Mesothelial cell of epicardium (in vitro differentiated cells): ENCODE data around the gene CMSS1. TPM values are rescaled to one million over a fixed set of nuclear protein-coding genes. Genes with fewer than 3 reads are reported as not detected.

Experiments
- DNase-seq, 2 experiments: peaks; one replicate each; pipeline ENCODE4 v3.0.0; 2021; ENCODE audit warnings: low spot score in 2 of 2; ENCODE audit not compliant: unreplicated experiment in 2 of 2
- H3K27ac Mint-ChIP-seq: 2 replicates; pipeline ENCODE4 v1.8.0; 2021; ENCODE audit warnings: mixed read lengths
- H3K27me3 Mint-ChIP-seq: 2 replicates; pipeline ENCODE4 v1.8.0; 2021; ENCODE audit warnings: low read depth, mixed read lengths
- H3K36me3 Mint-ChIP-seq: 2 replicates; pipeline ENCODE4 v1.8.0; 2021; ENCODE audit warnings: mixed read lengths
- H3K4me1 Mint-ChIP-seq: 2 replicates; pipeline ENCODE4 v1.8.0; 2021; ENCODE audit warnings: mixed read lengths
- H3K4me3 Mint-ChIP-seq: 2 replicates; pipeline ENCODE4 v1.8.0; 2021; ENCODE audit warnings: mild to moderate bottlenecking, moderate library complexity, mixed read lengths
- H3K9me3 Mint-ChIP-seq: 2 replicates; pipeline ENCODE4 v1.8.0; 2021; ENCODE audit warnings: mixed read lengths
- total RNA-seq: library from RNA; stranded (reverse); gene quantifications from 3 replicates; pipeline ENCODE4 v1.2.1, GENCODE V29; 2021
- TF ChIP-seq, protein P1 (sequence below): fragments of 200-600 bp; sonication (generic); IDR thresholded peaks from one replicate; pipeline ENCODE4 v1.5.0; 2021; ENCODE audit warnings: antibody characterized with exemption; ENCODE audit not compliant: unreplicated experiment

CMSS1 gene
- total RNA-seq, 1 donor from 2014 or later, result 30.0 TPM

DNA sequence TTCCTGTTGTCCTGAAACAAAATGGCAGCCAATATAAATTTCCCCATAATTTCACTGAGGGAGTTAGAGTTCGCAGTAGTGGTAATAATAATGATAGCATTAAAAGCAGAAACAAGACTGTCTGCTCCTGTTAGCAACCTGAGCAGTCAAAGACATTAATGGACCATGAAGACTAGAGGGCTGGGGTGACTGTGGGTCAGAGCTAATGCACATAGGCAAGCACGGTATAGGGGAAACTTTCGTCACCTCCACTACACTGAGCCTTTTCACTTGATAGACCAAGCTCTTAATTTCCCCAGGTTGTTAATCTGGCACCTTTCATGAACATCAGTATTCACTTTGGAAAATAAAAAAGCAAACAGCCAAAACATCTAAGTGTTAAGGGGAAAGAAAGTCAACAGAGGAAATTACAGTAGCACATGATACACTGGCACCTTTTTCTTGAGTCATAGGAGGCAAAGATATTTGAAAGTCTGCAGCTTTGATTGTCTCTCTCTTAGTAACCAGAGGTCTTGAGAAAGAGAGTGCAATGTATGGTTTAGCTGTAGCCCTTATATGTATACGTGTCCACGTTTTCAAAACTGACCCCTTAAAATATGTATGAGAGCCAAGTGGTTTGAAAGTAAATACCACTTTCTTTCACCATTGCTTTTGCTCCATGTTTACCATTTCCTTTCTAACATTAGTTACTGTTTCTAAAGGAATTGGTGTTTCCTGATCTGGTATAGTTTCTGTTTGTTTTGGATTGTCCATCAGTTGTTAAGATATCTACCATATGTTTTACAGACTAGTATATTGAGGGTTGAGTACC lies 191.8 kb downstream of the CMSS1 start:
- no peak overlapping the region for H3K4me3 Mint-ChIP-seq
- peaks cover 32% of the 10 kb centered on the region for H3K4me1 Mint-ChIP-seq
- peaks cover 7% of the 10 kb centered on the region for H3K36me3 Mint-ChIP-seq
- no peak overlapping the region for H3K27ac Mint-ChIP-seq
- TF ChIP-seq, protein P1, sequence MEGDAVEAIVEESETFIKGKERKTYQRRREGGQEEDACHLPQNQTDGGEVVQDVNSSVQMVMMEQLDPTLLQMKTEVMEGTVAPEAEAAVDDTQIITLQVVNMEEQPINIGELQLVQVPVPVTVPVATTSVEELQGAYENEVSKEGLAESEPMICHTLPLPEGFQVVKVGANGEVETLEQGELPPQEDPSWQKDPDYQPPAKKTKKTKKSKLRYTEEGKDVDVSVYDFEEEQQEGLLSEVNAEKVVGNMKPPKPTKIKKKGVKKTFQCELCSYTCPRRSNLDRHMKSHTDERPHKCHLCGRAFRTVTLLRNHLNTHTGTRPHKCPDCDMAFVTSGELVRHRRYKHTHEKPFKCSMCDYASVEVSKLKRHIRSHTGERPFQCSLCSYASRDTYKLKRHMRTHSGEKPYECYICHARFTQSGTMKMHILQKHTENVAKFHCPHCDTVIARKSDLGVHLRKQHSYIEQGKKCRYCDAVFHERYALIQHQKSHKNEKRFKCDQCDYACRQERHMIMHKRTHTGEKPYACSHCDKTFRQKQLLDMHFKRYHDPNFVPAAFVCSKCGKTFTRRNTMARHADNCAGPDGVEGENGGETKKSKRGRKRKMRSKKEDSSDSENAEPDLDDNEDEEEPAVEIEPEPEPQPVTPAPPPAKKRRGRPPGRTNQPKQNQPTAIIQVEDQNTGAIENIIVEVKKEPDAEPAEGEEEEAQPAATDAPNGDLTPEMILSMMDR, result no peak
- DNase-seq, result no peak
- H3K9me3 Mint-ChIP-seq, result no peaks in the 10 kb centered on the region
- no peaks in the 10 kb centered on the region for H3K27me3 Mint-ChIP-seq

GRCh38 chr3:100010087-100010417 lies 192.4 kb downstream of the CMSS1 start:
- Mint-ChIP-seq H3K9me3 (peaks cover 3% of the 10 kb centered on the region), H3K4me3 (no peak overlapping the region), H3K27ac (no peak overlapping the region), H3K36me3 (peaks cover 9% of the 10 kb centered on the region), H3K27me3 (no peaks in the 10 kb centered on the region), H3K4me1 (peaks cover 32% of the 10 kb centered on the region)
- DNase-seq, result no peak
- TF ChIP-seq, protein P1, result no peak

DNA sequence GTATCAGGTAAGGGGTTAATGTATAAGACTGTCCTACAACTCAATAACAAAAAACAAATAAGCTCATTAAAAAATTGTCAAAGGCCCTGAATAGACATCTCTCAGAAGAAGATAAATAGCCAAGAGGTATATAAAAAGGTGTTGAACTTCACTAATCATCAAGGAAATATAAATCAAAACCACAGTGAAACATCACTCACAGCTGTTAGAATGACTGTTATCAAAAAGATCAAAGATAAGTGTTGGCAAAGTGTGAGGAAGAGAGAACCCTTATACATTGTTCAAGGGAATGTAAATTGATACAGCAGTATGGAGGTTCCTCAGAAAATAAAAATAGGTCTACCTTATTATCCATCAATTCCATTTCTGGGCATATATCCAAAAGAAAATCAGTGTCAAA lies 201.1 kb downstream of the CMSS1 start:
- peak overlapping the region; percentile 76 for H3K27ac Mint-ChIP-seq
- no peak for DNase-seq
- TF ChIP-seq, protein P1, result no peak
- H3K9me3 Mint-ChIP-seq, result peaks cover 6% of the 10 kb centered on the region
- H3K27me3 Mint-ChIP-seq, result no peaks in the 10 kb centered on the region
- H3K4me1 Mint-ChIP-seq, result peaks cover 44% of the 10 kb centered on the region
- no peak overlapping the region for H3K4me3 Mint-ChIP-seq
- H3K36me3 Mint-ChIP-seq, result peaks cover 6% of the 10 kb centered on the region

DNA sequence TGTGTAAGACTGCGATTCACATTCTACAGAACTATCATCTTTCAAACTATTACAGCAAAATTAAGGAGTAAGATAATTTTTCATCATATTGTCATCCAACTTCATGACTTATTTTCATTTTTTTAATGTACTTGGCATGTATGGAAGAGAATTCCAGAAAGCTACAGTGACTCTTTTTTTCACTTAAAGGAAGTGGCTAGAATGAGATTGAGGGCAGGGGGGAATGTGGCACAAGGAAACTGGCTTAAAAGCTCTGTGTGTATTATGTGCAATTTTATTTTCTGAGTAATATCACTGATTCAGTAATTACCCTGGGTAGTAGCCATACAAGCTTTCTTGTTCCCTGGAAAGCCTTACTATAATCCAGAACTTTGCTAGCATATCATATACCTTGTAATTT lies 202.1 kb downstream of the CMSS1 start:
- TF ChIP-seq, protein P1, result no peak
- H3K27ac Mint-ChIP-seq, result peak overlapping the region; percentile 78
- H3K36me3 Mint-ChIP-seq, result peaks cover 5% of the 10 kb centered on the region
- peaks cover 6% of the 10 kb centered on the region for H3K9me3 Mint-ChIP-seq
- no peaks in the 10 kb centered on the region for H3K27me3 Mint-ChIP-seq
- DNase-seq, result no peak
- H3K4me1 Mint-ChIP-seq, result peaks cover 53% of the 10 kb centered on the region
- no peak overlapping the region for H3K4me3 Mint-ChIP-seq

- no peaks in the 10 kb centered on the region for H3K27me3 Mint-ChIP-seq
Observed at GRCh38 chr3:100020876-100021644, 203.4 kb downstream of the CMSS1 start.

More at GRCh38 chr3:100020876-100021644, 203.4 kb downstream of the CMSS1 start:
- Mint-ChIP-seq H3K27ac (peak overlapping the region; percentile 16), H3K4me3 (no peak overlapping the region), H3K36me3 (no peaks in the 10 kb centered on the region), H3K4me1 (peaks cover 61% of the 10 kb centered on the region), H3K9me3 (no peaks in the 10 kb centered on the region)
- TF ChIP-seq, protein P1, result no peak
- no peak for DNase-seq
